KBM-7 (cell line): ENCODE measurements around the gene RPL13.
A peak's percentile ranks its signal among the peaks of the same experiment; 100 is the strongest.

Source experiments
- DNase-seq: peaks from one replicate; pipeline ENCODE4 v3.0.0-alpha.2; 2015
- in situ Hi-C: fragments of 300-500 bp; cut with MboI; formaldehyde crosslinking; loops from 2 replicates; pipeline ENCODE4 v1.14.3; 2020; ENCODE audit warnings: low sequenced_read_pairs, low pct_unique_long_range_greater_than_20kb, mixed read lengths

RPL13 gene

GRCh38 chr16:89560378-89561141 is at the start of gene RPL13:
RPL13 (plus strand) TSS chr16:89560682; CDS start chr16:89560960, 278 bp downstream.
- in situ Hi-C loops, result no loop called here
- peak; percentile 95 for DNase-seq

GRCh38 chr16:89511374-89511773 is 49.1 kb upstream of the RPL13 start:
- in situ Hi-C loops, result no loop called here
- peak; percentile 30 for DNase-seq

GRCh38 chr16:89512453-89512852 is 48.0 kb upstream of the RPL13 start:
- in situ Hi-C loops, result no loop called here
- no peak for DNase-seq

DNA sequence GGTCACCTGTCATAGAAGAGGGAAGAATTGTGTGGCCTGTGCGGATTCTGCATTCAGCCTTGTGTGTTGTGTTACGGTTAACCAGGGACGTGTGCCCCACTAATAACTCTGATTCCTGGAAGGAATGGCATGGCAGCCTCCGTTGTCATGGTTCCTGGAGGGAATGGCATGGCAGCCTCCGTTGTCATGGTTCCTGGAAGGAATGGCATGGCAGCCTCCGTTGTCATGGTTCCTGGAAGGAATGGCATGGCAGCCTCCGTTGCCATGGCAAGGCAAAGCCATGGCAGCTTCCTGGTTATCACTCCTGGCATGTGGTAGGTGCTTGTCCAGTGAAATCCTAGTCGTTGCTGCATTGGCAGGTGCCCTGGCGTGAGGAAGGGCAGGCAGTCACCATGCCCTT is 43.4 kb upstream of the RPL13 start:
- in situ Hi-C loops, result no loop called here
- DNase-seq, result no peak

DNA sequence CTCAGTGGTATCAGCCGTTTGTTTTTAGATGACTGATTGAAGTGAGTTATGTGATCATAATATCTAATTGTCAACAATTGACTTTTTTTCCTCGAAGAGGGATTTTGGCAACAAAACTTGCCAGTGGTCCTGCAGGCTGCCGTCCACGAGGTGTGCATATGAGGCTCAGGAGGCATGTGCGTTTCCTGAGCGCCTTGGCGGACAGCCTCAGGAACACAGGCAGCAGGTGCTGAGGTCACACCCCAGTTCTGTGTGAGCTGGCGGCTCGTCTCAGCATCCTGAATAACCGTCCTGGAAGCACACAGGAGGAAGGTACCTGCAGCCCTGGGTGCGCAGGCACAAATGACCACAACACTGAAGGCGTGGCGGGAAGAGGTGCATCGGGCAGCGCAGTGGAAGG is 40.6 kb upstream of the RPL13 start:
- in situ Hi-C loops, result no loop called here
- no peak for DNase-seq

DNA sequence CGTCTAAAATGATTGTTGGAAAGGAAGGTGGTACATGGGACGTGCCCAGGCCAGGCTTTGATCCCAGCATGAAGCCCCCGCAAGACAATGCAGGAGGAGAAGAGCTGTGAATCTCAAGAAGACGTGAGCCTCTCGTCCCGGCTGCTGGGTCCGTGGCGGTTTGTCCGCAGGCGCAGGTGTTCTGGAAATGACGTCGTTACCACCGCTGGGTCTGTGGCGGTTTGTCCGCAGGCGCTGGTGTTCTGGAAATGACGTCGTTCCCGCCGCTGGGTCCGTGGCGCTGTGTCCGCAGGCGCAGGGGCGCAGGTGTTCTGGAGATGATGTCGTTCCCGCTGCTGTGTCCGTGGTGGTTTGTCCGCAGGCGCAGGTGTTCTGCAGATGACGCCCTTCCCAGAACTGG is 38.2 kb upstream of the RPL13 start:
- in situ Hi-C loops, result no loop called here
- DNase-seq, result no peak

DNA sequence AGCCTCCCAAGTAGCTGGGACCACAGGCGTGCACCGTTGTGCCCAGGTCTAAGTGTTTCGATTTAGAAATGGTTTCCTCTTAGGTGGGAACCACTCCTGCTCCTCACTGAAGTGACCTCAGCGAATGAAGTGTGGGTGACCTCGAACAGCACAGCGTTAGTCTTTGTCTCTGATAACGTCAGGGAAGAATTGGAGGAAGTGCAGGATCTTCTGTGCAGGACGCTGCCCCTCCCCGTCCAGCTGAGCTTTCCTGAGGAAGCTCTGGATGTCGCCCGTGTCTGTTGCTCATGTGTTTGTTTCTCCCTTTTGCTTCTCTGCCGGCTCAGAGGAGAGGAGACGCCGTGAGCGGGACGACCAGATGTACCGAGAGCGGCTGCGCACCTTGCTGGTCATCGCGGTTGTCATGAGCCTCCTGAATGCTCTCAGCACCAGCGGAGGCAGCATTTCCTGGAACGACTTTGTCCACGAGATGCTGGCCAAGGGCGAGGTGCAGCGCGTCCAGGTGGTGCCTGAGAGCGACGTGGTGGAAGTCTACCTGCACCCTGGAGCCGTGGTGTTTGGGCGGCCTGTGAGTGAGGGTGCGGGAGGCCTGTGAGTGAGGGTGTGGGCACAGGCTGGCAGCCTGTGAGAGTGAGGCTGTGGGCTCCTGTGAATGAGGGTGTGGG is 36.7 kb upstream of the RPL13 start:
- no peak for DNase-seq
- in situ Hi-C loops, result no loop called here

DNA sequence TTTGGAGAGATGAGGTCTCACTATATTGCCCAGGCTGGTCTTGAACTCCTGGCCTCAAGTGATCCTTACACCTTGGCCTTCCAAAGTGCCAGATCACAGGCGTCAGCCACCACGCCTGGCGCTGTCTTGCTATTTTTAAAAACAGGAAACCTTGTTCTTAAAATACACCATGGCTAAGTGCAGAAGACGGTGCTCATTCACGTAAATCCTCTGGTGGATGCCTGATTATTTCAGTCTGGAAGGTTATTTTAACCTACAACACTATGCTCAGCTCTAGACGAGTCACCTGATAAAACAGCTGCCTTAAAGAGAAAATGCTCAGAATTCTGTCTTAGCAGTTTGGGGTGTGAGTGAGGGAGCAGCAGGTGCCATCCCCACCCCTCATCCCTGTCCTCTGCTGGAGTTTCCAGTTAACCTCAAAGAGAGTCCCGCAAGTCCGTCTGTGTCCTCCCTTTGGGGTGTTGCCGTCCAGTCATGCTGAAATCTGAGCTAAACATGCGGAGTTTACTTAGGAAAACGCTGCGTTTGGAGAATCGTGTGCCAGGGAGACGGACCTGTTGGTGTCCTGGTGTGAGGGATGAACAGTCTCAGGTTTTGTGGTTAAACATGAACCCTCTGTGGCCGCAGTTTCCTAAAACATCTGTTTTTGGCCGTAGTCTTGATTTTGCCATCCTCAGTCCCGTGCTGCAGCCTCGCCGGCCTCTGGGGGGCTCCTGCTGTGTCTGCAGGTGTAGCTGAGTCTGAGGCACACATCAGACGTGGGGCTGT is 35.2 kb upstream of the RPL13 start:
- peak; percentile 66 for DNase-seq
- in situ Hi-C loops, result no loop called here

GRCh38 chr16:89529097-89529496 is 31.4 kb upstream of the RPL13 start:
- DNase-seq, result no peak
- in situ Hi-C loops, result no loop called here

- in situ Hi-C loops, result no loop called here
- no peak for DNase-seq
These were observed 29.8 kb upstream of the RPL13 start for GRCh38 chr16:89530401-89531381.

DNA sequence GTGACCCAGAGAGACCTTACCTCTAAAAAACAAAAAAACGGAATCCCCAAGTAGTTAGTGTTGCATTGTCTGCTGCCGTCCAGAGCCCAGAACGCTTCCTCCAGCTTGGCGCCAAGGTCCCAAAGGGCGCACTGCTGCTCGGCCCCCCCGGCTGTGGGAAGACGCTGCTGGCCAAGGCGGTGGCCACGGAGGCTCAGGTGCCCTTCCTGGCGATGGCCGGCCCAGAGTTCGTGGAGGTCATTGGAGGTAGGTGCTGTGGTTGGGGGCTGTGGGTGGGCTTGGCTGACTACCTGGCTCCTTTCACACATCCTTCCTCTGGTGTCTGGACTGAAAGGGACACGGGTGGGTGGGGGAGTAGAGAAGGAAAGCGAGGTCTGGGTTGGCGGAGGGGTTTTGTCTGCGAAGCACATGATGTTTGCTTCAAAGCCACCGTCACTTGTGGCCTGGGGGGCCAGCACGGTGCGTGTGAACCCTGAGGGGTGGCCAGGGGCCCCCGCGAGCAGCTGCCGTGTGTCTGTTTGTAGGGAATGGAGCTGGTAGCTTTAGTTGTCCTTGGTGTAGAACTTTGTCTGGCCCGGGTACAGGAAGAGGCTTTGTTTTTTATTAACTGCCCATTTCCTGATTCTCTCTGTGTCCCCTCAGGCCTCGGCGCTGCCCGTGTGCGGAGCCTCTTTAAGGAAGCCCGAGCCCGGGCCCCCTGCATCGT is 28.5 kb upstream of the RPL13 start:
- in situ Hi-C loops, result no loop called here

GRCh38 chr16:89534252-89534756 is 26.2 kb upstream of the RPL13 start:
- in situ Hi-C loops, result no loop called here
- DNase-seq, result peak; percentile 94

More for the DNA sequence above, 28.5 kb upstream of the RPL13 start:
- no peak for DNase-seq

DNA sequence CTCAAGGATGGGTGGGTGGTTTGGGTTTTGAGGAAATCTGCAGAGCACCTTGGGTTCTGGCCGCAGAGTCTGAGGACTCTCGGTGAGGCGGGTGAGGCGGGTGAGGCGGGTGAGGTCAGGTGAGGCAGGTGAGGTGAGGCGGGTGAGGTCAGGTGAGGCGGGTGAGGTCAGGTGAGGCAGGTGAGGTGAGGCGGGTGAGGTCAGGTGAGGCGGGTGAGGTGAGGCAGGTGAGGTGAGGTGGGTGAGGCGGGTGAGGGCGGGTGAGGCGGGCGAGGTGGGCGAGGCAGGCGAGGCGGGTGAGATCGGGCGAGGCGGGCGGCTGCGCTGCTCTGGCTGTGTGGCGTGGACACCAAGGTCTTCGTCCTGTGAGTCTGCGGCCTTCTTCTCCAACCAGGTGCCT is 24.1 kb upstream of the RPL13 start:
- DNase-seq, result no peak
- in situ Hi-C loops, result no loop called here

GRCh38 chr16:89536886-89537548 is 23.5 kb upstream of the RPL13 start:
- no peak for DNase-seq
- in situ Hi-C loops, result no loop called here

- DNase-seq, result no peak
- in situ Hi-C loops, result no loop called here
These were observed 22.9 kb upstream of the RPL13 start for GRCh38 chr16:89537549-89537925.

GRCh38 chr16:89538286-89538685 is 22.2 kb upstream of the RPL13 start:
- in situ Hi-C loops, result no loop called here

GRCh38 chr16:89540557-89540956 is 19.9 kb upstream of the RPL13 start:
- DNase-seq, result no peak
- in situ Hi-C loops, result no loop called here

More at GRCh38 chr16:89538286-89538685, 22.2 kb upstream of the RPL13 start:
- DNase-seq, result no peak

GRCh38 chr16:89541792-89542191 is 18.7 kb upstream of the RPL13 start:
- in situ Hi-C loops, result no loop called here
- no peak for DNase-seq
